GM19239 (cell line): ENCODE results near the gene HIVEP3.

ENCODE experiments used
- DNase-seq: peaks from one replicate; pipeline ENCODE4 v3.0.0; 2011; ENCODE audit warnings: low spot score; ENCODE audit not compliant: insufficient read length
- FAIRE-seq: peaks from 2 replicates; lab custom pipeline; 2011; peaks lifted over from hg19 to GRCh38; lab: Jason Lieb, UNC

Gene HIVEP3

DNA sequence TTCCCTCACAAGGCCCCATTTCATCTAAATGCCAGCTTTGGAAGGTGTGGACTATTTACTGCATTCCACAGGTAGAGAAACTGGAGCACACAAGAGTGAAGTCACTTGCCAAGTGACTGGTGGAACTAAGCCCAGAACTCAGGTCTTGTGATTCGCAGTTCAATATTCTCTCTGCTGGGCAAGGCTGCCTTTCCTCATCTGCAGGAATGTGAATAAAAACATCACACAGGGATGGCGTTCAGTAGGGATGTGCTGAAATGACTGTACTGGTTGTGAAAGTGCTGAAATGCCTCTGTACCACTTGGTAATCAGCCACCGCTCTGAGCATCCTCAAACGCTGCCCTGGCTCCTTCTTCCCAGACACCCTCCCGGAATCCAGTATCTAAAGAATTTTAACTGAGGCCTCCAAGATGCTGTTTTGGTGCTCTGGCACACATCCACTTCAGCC lies 145.6 kb downstream of the HIVEP3 start:
- no peak for DNase-seq
- no peak for FAIRE-seq

DNA sequence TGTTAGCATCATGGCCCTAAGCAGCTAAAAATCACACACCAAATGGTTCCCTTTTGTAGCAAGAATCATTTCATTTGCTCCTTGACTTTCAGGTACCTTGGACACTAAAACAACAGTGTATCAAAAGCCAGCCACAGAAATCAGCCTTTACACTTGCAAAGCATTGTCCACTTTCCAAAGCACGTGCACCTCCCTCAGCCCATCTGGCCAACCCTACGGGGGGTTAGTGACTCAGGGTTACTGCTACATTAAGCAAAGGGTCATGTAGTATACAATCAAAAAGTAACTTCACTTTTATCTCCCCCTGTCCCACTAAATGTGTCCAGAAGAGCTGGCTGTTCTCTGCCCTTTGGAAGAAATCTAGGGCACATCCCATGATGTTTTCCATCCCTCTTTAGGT lies 149.7 kb downstream of the HIVEP3 start:
- FAIRE-seq (no peak), DNase-seq (no peak)

DNA sequence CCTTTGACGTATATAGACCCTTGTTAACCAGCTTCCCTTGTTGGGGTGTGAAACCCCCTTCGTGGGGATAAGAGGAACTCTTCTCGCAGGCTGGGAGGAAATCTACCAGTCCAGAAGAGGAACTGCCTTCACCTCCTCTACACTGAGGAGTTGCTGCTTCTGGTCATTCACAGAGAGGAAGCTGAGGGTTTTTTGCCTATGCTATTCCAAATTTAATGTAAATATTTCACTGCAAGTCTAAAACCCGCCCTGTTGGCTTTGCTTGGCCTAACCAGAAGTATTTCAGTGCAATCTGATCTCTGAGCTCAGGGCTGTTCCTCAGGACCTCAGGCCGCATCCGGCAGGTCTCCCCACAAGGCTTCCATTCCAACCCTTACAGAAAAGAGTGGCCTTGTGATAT lies 150.1 kb downstream of the HIVEP3 start:
- DNase-seq (no peak), FAIRE-seq (no peak)

DNA sequence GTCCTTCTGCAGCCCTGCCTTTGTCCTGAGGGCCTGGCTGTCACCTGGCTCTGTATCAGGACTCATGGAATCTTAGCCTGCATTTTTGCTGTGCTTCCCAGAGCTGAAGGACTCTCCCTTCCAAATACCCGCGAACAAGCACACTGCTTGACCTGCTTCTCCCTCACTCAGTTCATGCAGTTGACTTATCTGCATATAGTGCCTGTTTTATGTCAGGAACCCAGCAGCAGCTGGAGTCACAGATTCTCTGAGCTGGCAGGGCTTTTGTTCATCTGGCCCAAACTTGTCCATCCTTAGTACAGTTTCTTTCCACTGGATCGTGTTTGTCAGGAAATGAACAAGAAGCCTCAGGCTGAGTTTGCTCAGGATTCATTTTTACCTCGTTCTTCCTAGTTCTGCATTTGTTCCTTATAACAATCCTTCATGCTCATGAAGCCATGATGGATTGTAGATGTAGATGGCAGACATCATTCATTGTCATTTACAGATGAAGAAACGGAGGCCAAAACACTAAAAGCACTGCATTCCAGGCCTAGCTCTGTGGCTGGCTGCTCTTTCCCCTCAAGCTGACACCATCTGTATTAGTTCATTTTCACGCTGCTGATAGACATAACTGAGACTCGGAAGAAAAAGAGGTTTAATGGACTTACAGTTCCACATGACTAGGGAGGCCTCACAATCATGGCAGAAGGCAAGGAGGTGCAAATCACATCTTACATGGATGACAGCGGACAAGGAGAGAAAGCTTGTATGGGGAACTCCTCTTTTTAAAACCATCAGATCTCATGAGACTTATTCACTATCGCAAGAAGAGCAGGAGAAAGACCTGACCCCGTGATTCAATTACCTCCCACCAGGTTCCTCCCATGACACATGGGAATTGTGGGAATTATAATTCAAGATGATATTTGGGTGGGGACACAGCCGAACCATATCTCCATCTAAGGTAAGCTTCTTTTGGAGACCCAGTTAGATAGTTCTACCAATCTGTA lies 150.9 kb downstream of the HIVEP3 start:
- no peak for FAIRE-seq
- no peak for DNase-seq

DNA sequence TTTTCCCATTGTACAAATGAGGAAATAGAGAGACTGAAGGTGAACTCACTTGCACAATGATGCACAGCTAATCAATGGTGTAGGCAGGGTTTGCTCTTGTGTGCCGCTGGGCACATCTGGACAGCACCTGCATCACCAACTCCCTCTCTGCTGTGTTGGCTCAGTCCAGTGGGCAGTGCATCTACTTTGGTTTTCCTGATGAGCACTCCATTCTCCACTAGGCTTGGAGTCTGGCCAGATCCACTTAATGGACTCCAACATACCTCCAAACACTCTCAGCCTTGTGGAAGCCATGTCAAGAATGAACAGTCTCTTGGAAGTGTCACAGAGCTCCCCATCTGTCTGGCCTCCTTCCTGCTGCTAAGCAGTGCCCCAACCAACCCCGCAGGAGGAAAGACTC lies 152.2 kb downstream of the HIVEP3 start:
- DNase-seq = no peak

DNA sequence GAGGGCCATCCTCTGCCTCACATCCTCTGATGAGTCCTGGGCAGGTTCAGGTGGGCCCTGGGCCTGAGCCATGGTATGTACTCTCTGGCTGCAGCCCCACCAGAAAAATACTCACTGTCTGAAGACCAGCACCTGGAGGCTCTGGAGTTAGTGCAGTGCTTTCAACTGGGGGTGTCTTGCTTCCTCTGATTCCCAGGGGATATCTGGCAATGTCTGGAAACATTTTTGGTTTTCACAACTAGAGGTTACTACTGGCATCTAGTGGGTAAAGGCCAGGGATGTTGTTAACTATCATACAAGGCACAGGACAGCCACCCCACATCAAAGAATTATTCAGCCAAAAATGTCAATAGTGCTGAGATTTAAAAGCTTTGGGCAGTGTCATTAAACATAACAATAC lies 152.7 kb downstream of the HIVEP3 start:
- DNase-seq (no peak), FAIRE-seq (no peak)

More for the DNA sequence above, 152.2 kb downstream of the HIVEP3 start:
- FAIRE-seq = no peak

DNA sequence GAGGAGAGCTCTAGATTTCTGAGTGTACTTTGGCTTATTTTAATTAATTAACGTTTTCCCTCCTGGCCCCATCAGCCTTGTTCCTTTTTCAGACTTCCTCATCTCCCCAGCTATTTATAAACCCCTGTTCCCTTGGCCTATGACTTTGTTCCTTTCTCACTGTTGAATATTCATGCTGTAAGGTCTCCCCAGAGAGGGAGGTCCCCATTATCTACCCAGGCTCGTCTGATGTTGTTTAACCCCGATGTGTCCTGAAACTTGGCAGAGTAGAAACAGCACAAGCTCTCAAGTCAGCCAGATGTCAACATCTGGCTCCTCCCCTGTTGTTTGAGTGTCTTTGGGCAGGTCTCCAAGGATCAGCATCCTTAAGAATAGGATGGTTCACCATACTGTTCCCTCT lies 153.6 kb downstream of the HIVEP3 start:
- DNase-seq = no peak
- peak; percentile 35 for FAIRE-seq

DNA sequence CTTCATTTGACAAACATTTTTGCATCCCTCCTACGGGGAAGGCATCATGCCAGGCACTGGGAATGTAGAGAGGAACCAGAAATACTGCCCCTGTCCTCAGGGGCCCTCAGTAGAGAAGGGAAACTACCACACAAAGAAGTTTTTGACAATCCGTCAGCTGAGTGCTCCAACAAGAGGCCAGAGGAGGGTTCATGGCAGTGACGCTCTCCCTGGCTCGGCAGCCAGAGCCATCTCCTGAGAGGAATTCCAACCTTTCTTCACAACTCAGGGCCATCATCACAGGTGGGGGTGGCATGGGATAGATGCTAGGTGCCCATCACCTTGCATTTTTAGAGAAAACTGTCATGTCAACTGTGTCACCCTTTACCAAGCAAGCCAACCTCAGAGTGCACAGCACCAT lies 154.1 kb downstream of the HIVEP3 start:
- FAIRE-seq = peak; percentile 28
- DNase-seq = no peak

DNA sequence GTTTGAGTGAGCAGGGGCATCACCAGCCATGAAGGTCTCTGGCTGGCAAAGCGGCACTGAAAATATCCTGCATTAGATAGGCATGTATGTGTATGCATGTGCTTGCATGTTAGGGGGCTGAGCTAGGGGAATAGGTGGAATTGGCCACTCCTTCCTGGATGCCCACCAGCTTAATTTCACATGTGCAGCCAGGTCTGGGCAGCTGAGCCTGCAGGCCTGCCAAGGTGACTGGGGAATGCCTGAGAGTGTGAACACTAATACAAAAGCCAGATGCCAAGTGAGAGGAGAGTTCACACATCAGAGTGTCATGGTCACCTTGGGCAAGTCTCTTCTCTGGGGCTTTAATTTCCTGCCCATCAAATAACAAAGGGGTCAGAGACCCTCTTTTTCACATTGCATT lies 155.9 kb downstream of the HIVEP3 start:
- no peak for DNase-seq
- no peak for FAIRE-seq

DNA sequence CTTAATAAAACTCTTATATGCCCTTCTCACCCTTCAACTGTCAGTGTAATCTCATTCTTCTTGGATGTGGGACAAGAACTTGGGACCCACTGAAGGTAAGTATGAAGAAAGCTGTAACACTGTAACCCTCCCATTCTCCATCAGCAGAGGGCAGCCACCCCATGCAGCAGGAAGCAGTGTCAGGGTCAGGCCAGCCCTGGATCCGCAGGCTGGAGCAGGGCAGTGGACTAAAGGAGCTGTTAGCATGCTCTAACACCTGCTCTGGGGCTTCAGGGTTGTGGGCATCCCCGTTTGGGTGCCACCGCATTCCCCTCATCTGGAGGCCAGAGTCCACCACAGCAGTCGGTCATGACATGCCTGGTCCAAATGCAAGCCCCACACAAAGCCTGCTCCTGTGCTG lies 156.5 kb downstream of the HIVEP3 start:
- DNase-seq (no peak), FAIRE-seq (no peak)

DNA sequence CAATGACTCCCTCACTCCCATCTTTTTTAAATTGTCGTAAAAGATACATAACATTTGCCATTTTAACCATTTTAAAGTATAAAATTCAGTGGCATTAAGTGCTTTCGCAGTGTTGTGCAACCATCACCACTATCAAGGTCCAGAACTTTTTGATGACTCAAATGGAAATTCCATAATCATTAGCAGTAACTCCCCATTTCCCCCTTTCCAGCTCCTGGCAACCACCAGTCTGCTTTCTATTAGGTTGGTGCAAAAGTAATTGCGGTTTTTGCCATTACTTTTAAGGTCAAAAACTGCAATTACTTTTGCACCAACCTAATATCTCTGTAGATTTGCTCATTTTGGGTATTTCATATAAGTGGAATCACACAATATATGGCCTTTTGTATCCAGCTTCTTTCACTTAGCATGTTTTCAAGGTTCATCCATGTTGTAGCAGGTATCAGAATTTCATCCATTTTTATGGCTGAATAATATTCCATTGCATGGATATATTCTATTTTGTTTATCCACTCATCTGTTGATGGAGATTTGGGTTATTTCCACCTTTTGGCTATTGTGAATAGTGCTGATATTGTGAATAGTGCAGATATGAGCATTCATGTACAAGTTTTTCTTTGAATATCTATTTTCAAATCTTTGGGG lies 159.7 kb downstream of the HIVEP3 start:
- no peak for FAIRE-seq
- DNase-seq = no peak

DNA sequence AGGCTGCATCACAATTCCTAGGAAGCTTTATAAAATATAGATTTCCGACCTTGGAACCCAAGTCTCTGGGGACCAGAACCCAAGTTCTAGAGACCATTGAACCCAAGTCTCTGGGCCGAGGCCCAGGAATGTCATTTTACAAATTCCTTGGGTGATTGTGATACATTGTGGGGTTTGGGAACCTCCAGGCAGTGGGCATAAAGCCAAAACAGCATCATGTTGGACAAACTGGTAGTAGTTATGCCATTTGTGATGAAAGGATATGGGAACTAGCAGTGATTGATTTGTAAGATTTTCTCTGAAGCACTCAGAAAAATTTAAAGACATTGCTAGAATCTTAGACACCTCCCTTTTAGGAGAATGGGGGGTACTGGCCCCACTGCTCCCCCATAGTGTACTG lies 160.2 kb downstream of the HIVEP3 start:
- FAIRE-seq = no peak
- no peak for DNase-seq

DNA sequence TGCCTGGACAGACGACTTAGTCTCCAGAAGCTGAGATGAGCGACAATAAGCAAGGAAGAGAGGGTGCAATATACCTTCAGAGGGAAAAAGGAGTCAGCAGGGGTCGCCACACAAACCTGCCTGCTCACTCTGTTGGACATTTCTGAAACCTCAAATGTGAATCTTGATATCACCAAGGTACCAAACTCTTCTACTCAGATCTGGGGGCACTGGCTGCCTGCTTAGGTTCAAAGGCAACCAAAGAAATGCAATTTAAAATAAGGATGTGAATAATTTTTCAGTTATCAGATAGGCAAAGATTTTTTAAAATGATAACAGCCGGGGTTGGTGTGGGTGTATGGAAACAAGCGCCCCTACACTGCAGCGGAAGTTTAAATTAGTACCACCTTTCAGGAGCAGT lies 164.2 kb downstream of the HIVEP3 start:
- FAIRE-seq (peak; percentile 71), DNase-seq (no peak)

DNA sequence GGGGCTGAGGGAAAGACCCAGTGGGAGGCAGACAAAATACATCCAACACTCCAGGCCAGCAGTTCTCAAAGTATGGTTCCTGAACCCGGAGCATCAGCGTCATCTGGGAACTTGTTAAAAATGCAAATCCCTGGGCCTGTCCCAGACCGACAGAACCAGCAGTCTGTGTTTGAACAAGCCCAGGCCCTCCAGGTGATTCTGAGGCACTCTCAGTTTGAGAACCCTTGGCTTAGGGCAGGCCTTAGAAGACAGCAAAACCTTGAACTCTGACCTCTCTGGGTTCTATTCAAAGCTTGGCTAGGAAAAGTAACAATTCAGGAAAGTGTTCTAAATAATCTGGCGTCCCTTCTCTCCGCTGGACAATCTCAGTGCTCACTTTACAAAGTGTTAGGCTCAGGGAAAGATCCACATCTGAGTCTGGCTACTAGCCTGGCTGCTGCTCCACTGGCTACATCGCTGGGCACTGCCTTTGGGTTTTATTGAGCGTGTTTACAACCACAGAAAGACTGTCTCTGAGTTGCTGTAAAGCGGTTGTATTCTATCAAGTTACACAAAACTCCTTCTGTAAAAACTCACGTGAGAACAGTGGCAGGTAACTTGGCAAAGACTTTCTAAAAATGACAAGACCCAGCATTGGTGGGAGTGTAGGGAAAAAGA lies 166.1 kb downstream of the HIVEP3 start:
- no peak for FAIRE-seq
- DNase-seq = no peak

DNA sequence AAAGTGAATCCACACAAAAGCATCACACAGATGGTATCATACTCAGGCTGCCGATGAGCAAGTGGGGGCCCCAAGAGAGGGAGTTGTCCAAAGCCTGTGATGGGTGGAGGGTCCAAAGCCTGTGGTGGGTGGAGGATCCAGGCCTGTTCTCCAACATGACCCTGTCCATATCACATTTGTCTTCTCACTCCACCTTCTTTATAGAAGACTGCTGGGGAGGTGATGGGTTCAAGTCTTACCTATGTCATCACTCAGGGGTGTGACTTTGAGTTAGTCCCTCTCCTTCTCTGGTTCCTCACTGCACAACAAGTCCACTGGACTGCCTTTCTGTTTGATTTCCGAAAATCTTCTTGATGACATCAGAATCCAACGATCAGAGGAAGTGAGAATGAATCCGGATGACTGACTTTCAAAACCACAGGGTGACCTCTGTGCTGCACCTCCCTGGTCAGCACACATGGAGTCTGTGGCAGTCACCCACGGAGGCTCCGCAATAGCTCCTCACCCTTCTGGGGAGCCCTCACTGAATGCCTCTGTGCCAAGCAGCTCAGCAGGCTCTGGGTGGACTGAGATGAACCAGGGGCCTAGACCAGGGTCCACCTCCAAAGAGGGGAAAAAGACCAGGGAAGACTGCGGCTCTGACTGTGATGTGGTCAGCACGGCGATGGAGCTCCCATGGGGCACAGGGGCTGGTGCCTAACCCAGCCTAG lies 166.8 kb downstream of the HIVEP3 start:
- no peak for DNase-seq
- no peak for FAIRE-seq

DNA sequence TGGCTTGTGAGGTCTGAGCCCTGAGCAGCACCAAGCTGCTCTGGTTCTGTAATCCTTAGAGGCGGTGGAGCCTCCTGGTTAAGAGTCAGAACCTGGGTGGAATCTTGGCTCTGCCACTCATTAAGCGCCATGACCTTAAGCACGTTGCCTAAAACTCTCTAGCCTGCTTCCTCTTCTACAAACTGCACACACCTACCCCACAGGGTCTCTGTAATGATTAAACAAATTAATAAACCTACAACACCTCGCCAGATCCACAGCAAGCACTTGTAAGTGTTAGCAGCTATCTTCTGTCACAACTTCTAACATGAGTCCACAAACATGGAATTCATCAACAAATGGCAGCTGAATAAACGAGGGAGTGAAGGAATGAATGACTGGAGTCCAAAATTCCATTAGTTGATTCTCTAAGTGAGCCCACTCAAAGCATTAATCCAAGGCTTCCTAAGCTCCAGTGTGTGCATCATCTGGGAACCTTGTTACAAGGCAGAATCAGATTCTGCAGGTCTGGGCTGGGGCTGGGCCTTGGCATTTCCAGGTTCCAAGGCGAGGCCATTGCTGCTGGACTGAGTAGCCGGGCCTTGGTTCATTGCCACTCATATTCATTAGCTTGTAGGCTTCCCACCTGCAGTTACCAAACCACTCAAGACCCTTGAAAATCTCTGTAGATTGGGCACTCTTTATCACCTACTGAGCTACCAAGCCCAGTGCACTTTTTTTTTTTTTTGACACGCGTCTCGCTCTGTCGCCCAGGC lies 168.6 kb downstream of the HIVEP3 start:
- DNase-seq = no peak
- no peak for FAIRE-seq

DNA sequence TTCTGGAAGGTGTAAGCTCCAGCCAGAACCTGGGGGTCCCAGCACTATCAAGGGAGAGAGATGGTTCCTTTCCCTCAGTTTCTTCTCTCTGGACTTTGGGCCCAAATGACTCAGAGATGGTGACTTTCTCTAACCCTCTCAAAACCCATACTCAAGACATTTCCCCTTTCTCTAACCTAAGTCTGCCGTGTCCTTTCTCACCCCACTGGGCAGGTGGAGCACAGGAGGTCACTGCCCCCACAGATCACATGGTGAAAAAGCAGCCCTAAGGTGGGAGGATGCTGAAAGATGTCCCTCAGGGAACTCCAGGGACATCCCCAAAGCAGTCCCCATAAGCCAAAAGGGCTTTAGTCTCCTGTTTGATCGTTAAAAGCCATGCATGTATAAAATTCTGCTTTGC lies 173.7 kb downstream of the HIVEP3 start:
- FAIRE-seq = peak; percentile 88
- DNase-seq = no peak

DNA sequence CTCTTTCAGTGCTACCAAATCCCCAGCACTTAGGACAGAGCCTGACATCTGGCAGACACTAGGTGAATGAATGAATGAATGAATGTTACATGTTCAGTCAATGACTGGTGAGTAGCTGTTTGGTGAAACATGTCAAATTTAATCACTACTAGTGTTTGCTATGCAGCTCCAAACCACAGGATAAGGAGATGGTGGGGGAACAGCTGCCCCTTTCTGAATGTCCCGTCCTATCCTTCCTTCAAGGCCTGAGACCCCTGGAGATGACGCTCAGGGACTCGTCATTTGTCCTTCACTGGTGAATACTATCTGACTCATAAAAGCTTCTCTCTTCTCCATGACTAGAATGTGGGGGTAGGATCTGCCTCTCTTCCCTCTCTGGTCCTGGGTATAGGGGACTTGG lies 175.4 kb downstream of the HIVEP3 start:
- DNase-seq = no peak
- FAIRE-seq = peak; percentile 45

DNA sequence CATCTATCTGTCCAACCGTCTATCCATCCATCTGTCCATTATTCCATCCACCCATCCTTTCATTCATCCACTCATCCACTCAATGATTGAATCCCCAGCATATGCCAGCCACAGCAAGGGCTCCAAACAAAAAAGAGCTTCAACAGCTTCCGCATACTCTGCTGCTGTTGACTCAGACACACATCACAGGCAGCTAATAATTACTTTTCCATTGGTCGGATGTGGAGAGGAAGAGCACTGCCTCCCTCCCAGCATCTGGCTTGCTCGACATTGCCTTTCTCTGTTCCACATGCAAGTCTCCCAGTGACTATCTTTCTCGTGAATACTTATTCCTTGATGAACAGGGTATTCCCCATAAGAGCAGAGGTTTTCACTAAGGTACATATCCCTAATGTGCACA lies 176.5 kb downstream of the HIVEP3 start:
- no peak for FAIRE-seq
- no peak for DNase-seq

DNA sequence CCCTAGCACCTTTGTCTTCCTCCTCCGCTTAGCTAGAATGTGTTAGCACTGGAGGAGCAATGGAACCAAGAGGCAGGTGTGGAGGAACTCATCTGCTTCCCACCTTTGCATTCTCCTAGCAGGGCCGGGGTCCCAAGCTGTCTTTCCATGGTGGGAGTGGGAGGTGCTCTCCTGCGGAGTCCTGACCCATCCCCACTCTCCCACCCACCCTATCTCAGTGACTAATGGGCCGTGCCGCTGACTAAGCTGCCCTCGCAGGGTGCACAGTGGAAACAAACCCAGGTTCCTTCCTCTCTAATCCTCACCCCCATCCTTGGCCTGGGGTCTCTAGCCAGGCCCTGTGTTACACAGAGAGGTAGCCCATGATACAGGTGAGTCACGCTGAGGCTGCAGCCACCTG lies 177.5 kb downstream of the HIVEP3 start:
- FAIRE-seq (no peak), DNase-seq (no peak)
